Lower leg skin (tissue), 4 donors: ENCODE data around the gene VPS4A. TPM values are rescaled to one million over a fixed set of nuclear protein-coding genes. Genes with fewer than 3 reads are reported as not detected.
A peak's percentile ranks its signal among the peaks of the same experiment; 100 is the strongest.

Source experiments
- DNase-seq, 2 donors: peaks; one replicate each; pipeline ENCODE4 v3.0.0-alpha.2; 2019; ENCODE audit warnings: low spot score in 2 of 2
- H3K4me3 ChIP-seq: fragments of 200-600 bp; sonication (generic); 2 replicates; pipeline ENCODE4 v1.5.1; 2017; ENCODE audit warnings: mild to moderate bottlenecking, low read depth; ENCODE audit not compliant: poor library complexity, severe bottlenecking
- CTCF ChIP-seq, 3 donors: fragments of 450-650 bp; IDR thresholded peaks; one replicate each; pipeline ENCODE4 v1.5.1; 2016; ENCODE audit warnings: antibody characterized with exemption in 3 of 3, mild to moderate bottlenecking in 3 of 3, moderate library complexity in 2 of 3
- POLR2A ChIP-seq, 2 donors: fragments of 450-650 bp; IDR thresholded peaks; one replicate each; pipeline ENCODE4 v1.6.1; 2016 to 2017; ENCODE audit warnings: antibody characterized with exemption in 2 of 2, mild to moderate bottlenecking in 1 of 2, moderate library complexity in 1 of 2
- WGBS, 2 donors: methylation state at CpG; one replicate each; pipeline ENCODE4 v1.1.5; 2018; 5-methylcytosine and 5-hydroxymethylcytosine counted together
- intact Hi-C: fragments of 100-400 bp; cut with DNase I; formaldehyde crosslinking; loops from one replicate; pipeline ENCODE4 v1.15.0; 2023; ENCODE audit warnings: low total_unique reads
- total RNA-seq, 4 donors: library from RNA; depleted of rRNA; stranded (reverse); fragments of >200 nt; gene quantifications; one replicate each; pipeline ENCODE4 v1.1.0, GENCODE V29; 2016

Gene VPS4A
- total RNA-seq, 4 donors from 2014 or later, result 34.8 to 57.5 (median 35.6) TPM

DNA sequence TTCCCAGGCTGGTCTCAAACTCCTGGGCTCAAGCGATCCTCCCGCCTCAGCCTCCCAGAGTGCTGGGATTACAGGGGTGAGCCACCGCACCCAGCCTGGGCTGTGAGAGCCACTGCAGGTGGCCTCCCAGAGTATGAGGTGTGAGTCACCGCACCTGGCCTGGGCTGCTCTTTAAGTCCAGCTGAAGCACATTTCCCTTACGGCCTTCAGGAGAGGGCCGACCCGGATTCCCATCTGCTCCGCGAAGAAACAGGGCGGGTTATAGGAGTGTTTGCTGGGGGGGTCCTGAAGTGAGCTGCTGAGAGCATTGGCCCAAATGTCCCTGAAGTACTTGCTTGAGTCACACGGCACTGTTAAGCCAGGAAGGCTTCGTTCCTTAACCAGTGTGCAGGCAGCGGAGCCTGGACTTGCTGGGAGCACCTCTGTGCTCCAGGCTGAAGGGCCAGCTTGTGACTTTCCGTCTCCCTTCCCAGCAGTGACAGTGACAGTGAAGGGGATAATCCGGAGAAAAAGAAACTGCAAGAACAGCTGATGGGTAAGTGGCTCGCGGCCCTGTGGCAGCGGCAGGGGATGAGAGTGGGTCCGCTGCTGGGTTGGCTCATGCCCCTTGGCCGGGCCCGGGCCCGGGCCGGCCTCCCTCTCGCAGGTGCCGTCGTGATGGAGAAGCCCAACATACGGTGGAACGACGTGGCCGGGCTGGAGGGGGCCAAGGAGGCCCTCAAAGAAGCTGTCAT is 7.2 kb downstream of the VPS4A start:
- intact Hi-C loops, result no loop called here
- TF ChIP-seq CTCF (IDR thresholded peaks at IDR 0.05), result no peak
- TF ChIP-seq POLR2A (IDR thresholded peaks at IDR 0.05), result no peak
- 90 to 94% methylated on average over 29 to 30 of the region's 30 CpGs for WGBS, 2 donors
- DNase-seq, result peak in 1 of 2 donors; percentile 39
- H3K4me3 ChIP-seq, result no peak overlapping the region

DNA sequence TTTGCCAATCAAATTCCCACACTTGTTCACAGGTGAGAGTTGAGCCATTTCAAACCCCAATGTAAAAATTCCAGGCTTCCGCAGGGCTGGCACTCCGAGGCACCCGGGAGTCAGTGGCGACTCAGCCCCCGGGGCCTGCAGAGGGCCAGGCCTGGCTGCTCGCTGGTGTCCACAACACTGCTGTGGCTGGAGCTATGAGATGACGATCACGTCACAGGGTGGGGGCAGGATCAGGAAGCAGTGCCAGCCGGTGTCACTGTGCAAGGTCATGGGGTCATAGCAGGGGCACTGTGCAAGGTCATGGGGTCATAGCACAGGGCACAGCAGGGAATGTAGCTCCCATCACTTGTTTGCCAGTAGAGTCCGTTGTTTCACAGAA is 7.8 kb downstream of the VPS4A start:
- no peak for TF ChIP-seq POLR2A (IDR thresholded peaks at IDR 0.05)
- TF ChIP-seq CTCF (IDR thresholded peaks at IDR 0.05), result no peak
- intact Hi-C loops, result no loop called here
- DNase-seq, result peak in 1 of 2 donors; percentile 79
- 81 to 83% methylated on average over 10 of the region's 10 CpGs for WGBS, 2 donors
- no peak overlapping the region for H3K4me3 ChIP-seq

GRCh38 chr16:69319381-69319780 is 8.2 kb downstream of the VPS4A start:
- peak in 1 of 2 donors; percentile 60 for DNase-seq
- H3K4me3 ChIP-seq, result no peak overlapping the region
- TF ChIP-seq CTCF (IDR thresholded peaks at IDR 0.05), result no peak
- no peak for TF ChIP-seq POLR2A (IDR thresholded peaks at IDR 0.05)
- intact Hi-C loops, result no loop called here
- 95% methylated on average over 9 of the region's 9 CpGs for WGBS, 2 donors

DNA sequence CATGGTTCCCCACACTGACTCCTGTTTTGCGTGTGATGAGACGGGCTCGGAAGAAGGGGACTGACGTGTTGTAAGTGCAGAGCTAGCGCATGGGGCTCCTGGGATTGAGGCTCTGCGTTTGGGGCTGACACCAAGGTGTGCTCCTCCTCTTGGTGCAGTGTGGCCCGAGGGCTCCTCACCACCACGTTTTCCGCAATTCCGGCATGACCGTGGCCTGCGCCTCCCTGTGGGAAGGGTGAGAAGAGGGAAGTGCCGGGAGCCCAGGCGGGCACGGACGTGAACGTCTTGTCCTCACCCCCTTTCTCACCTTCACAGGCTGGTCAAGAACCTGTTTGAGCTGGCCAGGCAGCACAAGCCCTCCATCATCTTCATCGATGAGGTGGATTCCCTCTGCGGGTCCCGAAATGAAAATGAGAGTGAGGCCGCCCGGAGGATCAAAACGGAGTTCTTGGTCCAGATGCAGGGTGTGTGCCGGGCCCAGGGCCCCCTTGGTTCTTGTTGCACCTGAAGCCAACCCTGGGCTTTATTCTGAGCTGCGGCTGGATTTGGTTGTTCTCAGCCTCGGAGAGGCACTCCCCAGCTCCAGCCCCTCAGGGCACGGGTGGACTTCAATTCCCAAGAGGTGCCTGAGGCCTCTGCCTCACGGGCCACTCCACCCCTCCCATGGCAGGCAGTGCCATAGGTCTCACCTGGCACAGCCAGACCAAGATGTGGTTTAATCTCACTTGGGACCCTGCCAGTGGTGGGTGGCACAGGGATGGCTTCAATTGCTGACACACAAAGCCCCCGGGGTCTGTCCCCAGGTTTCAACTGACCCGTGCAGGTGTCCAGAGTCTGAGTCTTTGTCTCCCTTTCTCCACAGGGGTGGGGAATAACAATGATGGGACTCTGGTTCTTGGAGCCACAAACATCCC is 8.9 kb downstream of the VPS4A start:
- DNase-seq, result peak in 1 of 2 donors; percentile 77
- 85 to 89% methylated on average over 29 of the region's 30 CpGs for WGBS, 2 donors
- intact Hi-C loops, result no loop called here
- TF ChIP-seq CTCF (IDR thresholded peaks at IDR 0.05) (no peak), POLR2A (IDR thresholded peaks at IDR 0.05) (no peak)
- H3K4me3 ChIP-seq, result no peak overlapping the region

- H3K4me3 ChIP-seq, result no peak overlapping the region
- DNase-seq, result peak in 1 of 2 donors; percentile 53
- intact Hi-C loops, result no loop called here
- TF ChIP-seq CTCF (IDR thresholded peaks at IDR 0.05), result no peak
- TF ChIP-seq POLR2A (IDR thresholded peaks at IDR 0.05), result no peak
- WGBS, 2 donors, result 88 to 91% methylated on average over 13 of the region's 13 CpGs
Observed at GRCh38 chr16:69320740-69321073, 9.6 kb downstream of the VPS4A start.
